ENCODE data around the gene TMEM176B.
"Not testable (repeated sequence)": the region's sequence is repeated elsewhere in the genome, so short reads cannot be mapped to it uniquely, and the experiment has no call there.

Gene TMEM176B

GRCh38 chr7:150788474-150789269 is 11.5 kb downstream of the TMEM176B start:
- DNase-seq, result no peak

GRCh38 chr7:150787321-150788281 is 12.6 kb downstream of the TMEM176B start:
- DNase-seq, result no peak

GRCh38 chr7:150784954-150785353 is 15.2 kb downstream of the TMEM176B start:
- DNase-seq, result no peak

- no peak for DNase-seq
Measured at GRCh38 chr7:150784120-150784736, 15.9 kb downstream of the TMEM176B start.

GRCh38 chr7:150781961-150782360 is 18.2 kb downstream of the TMEM176B start:
- no peak for DNase-seq

GRCh38 chr7:150781103-150781502 is 19.1 kb downstream of the TMEM176B start:
- no peak for DNase-seq

- DNase-seq, result no peak
Measured at GRCh38 chr7:150780292-150780691, 19.9 kb downstream of the TMEM176B start.

- DNase-seq, result peak; percentile 24 to 66 (median 53)
Measured at GRCh38 chr7:150778738-150779301, 21.3 kb downstream of the TMEM176B start.

- DNase-seq, result no peak
Measured at GRCh38 chr7:150778014-150778737, 22.0 kb downstream of the TMEM176B start.

- not testable (repeated sequence) for DNase-seq
Measured at GRCh38 chr7:150774131-150774530, 26.0 kb downstream of the TMEM176B start.

GRCh38 chr7:150769768-150770167 is 30.4 kb downstream of the TMEM176B start:
- DNase-seq, result no peak

- DNase-seq, result no peak
Measured at GRCh38 chr7:150766334-150766709, 33.8 kb downstream of the TMEM176B start.

- DNase-seq, result no peak
Measured at GRCh38 chr7:150759479-150759878, 40.7 kb downstream of the TMEM176B start.

- DNase-seq, result peak in 1 of 5 experiments; percentile 79
Measured at GRCh38 chr7:150756858-150757257, 43.3 kb downstream of the TMEM176B start.

GRCh38 chr7:150756166-150756565 is 44.0 kb downstream of the TMEM176B start:
- no peak for DNase-seq

GRCh38 chr7:150755473-150756099 is 44.6 kb downstream of the TMEM176B start:
- DNase-seq, result peak in 4 of 5 experiments; percentile 49 to 91 (median 65)

- peak in 1 of 5 experiments; percentile 32 for DNase-seq
Measured at GRCh38 chr7:150754951-150755350, 45.2 kb downstream of the TMEM176B start.

GRCh38 chr7:150753826-150754603 is 46.1 kb downstream of the TMEM176B start:
- DNase-seq, result peak in 1 of 5 experiments; percentile 70

GRCh38 chr7:150753239-150753638 is 46.9 kb downstream of the TMEM176B start:
- no peak for DNase-seq

GRCh38 chr7:150751702-150752101 is 48.5 kb downstream of the TMEM176B start:
- no peak for DNase-seq

- peak in 1 of 5 experiments; percentile 52 for DNase-seq
Measured at GRCh38 chr7:150748376-150748775, 51.8 kb downstream of the TMEM176B start.

All from T-helper 2 cell (primary cell).